Measurements from ENCODE around the gene NPTX2.

Gene NPTX2

DNA sequence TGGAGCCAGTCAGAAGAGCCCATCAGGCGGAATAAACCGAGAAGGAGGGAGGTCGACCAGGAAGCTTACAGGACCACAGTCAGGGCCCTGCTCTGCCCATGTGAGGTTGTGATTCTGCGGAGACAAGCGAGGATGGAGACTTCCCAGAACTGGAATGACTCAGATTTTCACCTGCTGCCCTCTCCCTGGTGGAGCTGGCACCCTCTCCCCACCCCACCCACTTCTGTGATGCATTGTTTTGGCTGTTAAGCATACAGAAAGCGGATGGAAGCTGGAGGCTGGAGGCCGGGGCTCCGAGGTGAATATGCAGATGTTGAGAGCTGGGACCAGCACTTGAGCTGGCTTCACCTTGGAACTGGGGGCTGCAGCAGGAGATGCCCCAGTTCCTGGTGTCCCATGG, 57.4 kb downstream of the NPTX2 start:
- POLR2A ChIA-PET = no interaction called here
- H3K4me3 ChIP-seq (ENCODE audit: control insufficient read depth in 1 of 7, extremely low read depth in 1 of 7, insufficient read depth in 4 of 7, low read depth in 2 of 7, low read length in 6 of 7) = no peak overlapping the region
- H3K9me3 ChIP-seq (ENCODE audit: control extremely low read depth in 1 of 5, control insufficient read depth in 4 of 5, insufficient read depth in 2 of 5, low read depth in 1 of 5, low read length in 4 of 5) = peaks cover 0 to 13% (median 5%) of the 10 kb centered on the region in 5 experiments
- CTCF ChIA-PET = no interaction called here
- H3K27me3 ChIP-seq (replicated peaks in 2 of 5; ENCODE audit: control insufficient read depth in 4 of 5, insufficient read depth in 5 of 5, low read length in 4 of 5) = peaks cover 0 to 2% (median 0%) of the 10 kb centered on the region in 5 experiments
- no peak for DNase-seq
- WGBS (ENCODE audit: insufficient coverage) = 92% methylated on average over 3 of the region's 8 CpGs
- no peaks in the 10 kb centered on the region for H3K36me3 ChIP-seq (ENCODE audit: control insufficient read depth in 4 of 4, insufficient read depth in 4 of 4, low read length in 3 of 4)
- H3K4me1 ChIP-seq (ENCODE audit: control extremely low read depth in 1 of 4, control insufficient read depth in 4 of 4, insufficient read depth in 4 of 4, low read length in 3 of 4) = no peaks in the 10 kb centered on the region
- no peak overlapping the region for H3K27ac ChIP-seq (ENCODE audit: insufficient read depth in 1 of 2, low read depth in 1 of 2, low read length in 2 of 2, poor library complexity in 1 of 2, severe bottlenecking in 2 of 2)

GRCh38 chr7:98674881-98675280, 57.8 kb downstream of the NPTX2 start:
- Histone ChIP-seq H3K4me3 (ENCODE audit: control insufficient read depth in 1 of 7, extremely low read depth in 1 of 7, insufficient read depth in 4 of 7, low read depth in 2 of 7, low read length in 6 of 7) (no peak overlapping the region), H3K27me3 (replicated peaks in 2 of 5; ENCODE audit: control insufficient read depth in 4 of 5, insufficient read depth in 5 of 5, low read length in 4 of 5) (peaks cover 0 to 2% (median 0%) of the 10 kb centered on the region in 5 experiments), H3K4me1 (ENCODE audit: control extremely low read depth in 1 of 4, control insufficient read depth in 4 of 4, insufficient read depth in 4 of 4, low read length in 3 of 4) (no peaks in the 10 kb centered on the region), H3K9me3 (ENCODE audit: control extremely low read depth in 1 of 5, control insufficient read depth in 4 of 5, insufficient read depth in 2 of 5, low read depth in 1 of 5, low read length in 4 of 5) (peaks cover 0 to 13% (median 5%) of the 10 kb centered on the region in 5 experiments), H3K36me3 (ENCODE audit: control insufficient read depth in 4 of 4, insufficient read depth in 4 of 4, low read length in 3 of 4) (no peaks in the 10 kb centered on the region), H3K27ac (ENCODE audit: insufficient read depth in 1 of 2, low read depth in 1 of 2, low read length in 2 of 2, poor library complexity in 1 of 2, severe bottlenecking in 2 of 2) (no peak overlapping the region)
- POLR2A ChIA-PET = interaction anchor here (0.6 kb wide), 1 partner anchor 31 kb away, joined by 3 read pairs; no protein-coding TSS in a partner anchor
- WGBS (ENCODE audit: insufficient coverage) = 92% methylated on average over 9 of the region's 9 CpGs
- DNase-seq = no peak
- CTCF ChIA-PET = no interaction called here

DNA sequence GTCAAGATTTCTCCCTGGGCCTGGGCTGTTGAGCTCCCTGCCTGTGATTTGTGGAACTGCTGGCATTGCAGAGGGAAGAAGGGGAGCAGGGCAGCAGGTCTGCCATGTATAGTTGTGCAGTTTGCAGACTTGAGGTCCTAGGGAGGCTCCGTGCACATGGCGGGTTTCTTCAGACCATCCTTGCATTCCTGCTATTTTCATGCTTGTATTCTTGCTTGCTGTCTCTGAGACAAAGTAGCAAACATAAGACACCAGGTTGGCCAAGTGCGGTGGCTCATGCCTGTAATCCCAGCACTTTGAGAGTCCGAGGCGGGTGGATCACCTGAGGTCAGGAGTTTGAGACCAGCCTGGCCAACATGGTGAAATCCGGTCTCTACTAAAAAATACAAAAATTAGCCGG, 61.1 kb downstream of the NPTX2 start:
- H3K27ac ChIP-seq (ENCODE audit: insufficient read depth in 1 of 2, low read depth in 1 of 2, low read length in 2 of 2, poor library complexity in 1 of 2, severe bottlenecking in 2 of 2) = no peak overlapping the region
- no peaks in the 10 kb centered on the region for H3K36me3 ChIP-seq (ENCODE audit: control insufficient read depth in 4 of 4, insufficient read depth in 4 of 4, low read length in 3 of 4)
- ChIA-PET CTCF (no interaction called here), POLR2A (no interaction called here)
- H3K9me3 ChIP-seq (ENCODE audit: control extremely low read depth in 1 of 5, control insufficient read depth in 4 of 5, insufficient read depth in 2 of 5, low read depth in 1 of 5, low read length in 4 of 5) = peaks cover 0 to 8% (median 4%) of the 10 kb centered on the region in 5 experiments
- peaks cover 4 to 19% (median 17%) of the 10 kb centered on the region in 4 experiments for H3K4me1 ChIP-seq (ENCODE audit: control extremely low read depth in 1 of 4, control insufficient read depth in 4 of 4, insufficient read depth in 4 of 4, low read length in 3 of 4)
- WGBS (ENCODE audit: insufficient coverage) = 94% methylated on average over 6 of the region's 7 CpGs
- no peak for DNase-seq
- no peak overlapping the region for H3K4me3 ChIP-seq (ENCODE audit: control insufficient read depth in 1 of 7, extremely low read depth in 1 of 7, insufficient read depth in 4 of 7, low read depth in 2 of 7, low read length in 6 of 7)
- H3K27me3 ChIP-seq (replicated peaks in 2 of 5; ENCODE audit: control insufficient read depth in 4 of 5, insufficient read depth in 5 of 5, low read length in 4 of 5) = no peaks in the 10 kb centered on the region
